HEK293T (cell line): ENCODE results near the gene ZNF740.

Experiments
- ARNT ChIP-seq: fragments of 450-650 bp; IDR thresholded peaks from 2 replicates; pipeline ENCODE4 v1.6.1; 2017; ENCODE audit warnings: mild to moderate bottlenecking
- BHLHE40 ChIP-seq: fragments of 450-650 bp; IDR thresholded peaks from 2 replicates; pipeline ENCODE4 v1.6.1; 2016; ENCODE audit warnings: mild to moderate bottlenecking, moderate library complexity, borderline replicate concordance
- ELF4 ChIP-seq: fragments of 450-650 bp; IDR thresholded peaks from 2 replicates; pipeline ENCODE4 v1.6.1; 2017; ENCODE audit warnings: antibody characterized with exemption
- FOXA1 ChIP-seq: fragments of 450-650 bp; IDR thresholded peaks from 2 replicates; pipeline ENCODE4 v1.6.1; 2016; ENCODE audit warnings: mild to moderate bottlenecking
- FOXM1 ChIP-seq: fragments of 450-650 bp; IDR thresholded peaks from 2 replicates; pipeline ENCODE4 v1.6.1; 2017; ENCODE audit warnings: mild to moderate bottlenecking, borderline replicate concordance
- HDGF ChIP-seq: fragments of 450-650 bp; IDR thresholded peaks from 2 replicates; pipeline ENCODE4 v1.6.1; 2017; ENCODE audit warnings: antibody characterized with exemption, borderline replicate concordance
- NFRKB ChIP-seq: fragments of 450-650 bp; IDR thresholded peaks from 2 replicates; pipeline ENCODE4 v1.6.1; 2016; ENCODE audit warnings: mild to moderate bottlenecking, moderate library complexity
- PKNOX1 ChIP-seq: fragments of 450-650 bp; IDR thresholded peaks from 2 replicates; pipeline ENCODE4 v1.6.1; 2016
- SP1 ChIP-seq: fragments of 450-650 bp; IDR thresholded peaks from 2 replicates; pipeline ENCODE4 v1.6.1; 2017
- SUZ12 ChIP-seq: fragments of 450-650 bp; IDR thresholded peaks from 2 replicates; pipeline ENCODE4 v1.6.1; 2016; ENCODE audit warnings: mild to moderate bottlenecking

- TF ChIP-seq SP1 (no peak), PKNOX1 (no peak), FOXM1 (no peak), ARNT (no peak), BHLHE40 (no peak), NFRKB (no peak), FOXA1 (no peak), ELF4 (no peak), HDGF (no peak), SUZ12 (no peak)
These were observed 28.1 kb upstream of the ZNF740 start for GRCh38 chr12:53152390-53152789.
